Fibroblast of lung (primary cell): ENCODE results near the gene CHCHD6.

Source experiments
- EZH2 ChIP-seq: IDR thresholded peaks from 2 replicates; pipeline ENCODE4 v1.5.1; 2012; ENCODE audit warnings: low read length, control low read depth, mild to moderate bottlenecking; ENCODE audit errors: missing control alignments
- TF ChIP-seq, protein P1 (sequence below), 2 donors: IDR thresholded peaks in 1 of 2; conservative IDR thresholded peaks in 1 of 2; 1 replicate in 1 of 2; 2 replicates in 1 of 2; pipeline ENCODE4 v1.5.1; 2011 to 2012; ENCODE audit warnings: low read length in 2 of 2, control low read depth in 1 of 2, inconsistent platforms in 1 of 2, low read depth in 1 of 2, mild to moderate bottlenecking in 1 of 2

GRCh38 chr3:126663257-126663656 is 40.8 kb upstream of the CHCHD6 start:
- TF ChIP-seq, protein P1, sequence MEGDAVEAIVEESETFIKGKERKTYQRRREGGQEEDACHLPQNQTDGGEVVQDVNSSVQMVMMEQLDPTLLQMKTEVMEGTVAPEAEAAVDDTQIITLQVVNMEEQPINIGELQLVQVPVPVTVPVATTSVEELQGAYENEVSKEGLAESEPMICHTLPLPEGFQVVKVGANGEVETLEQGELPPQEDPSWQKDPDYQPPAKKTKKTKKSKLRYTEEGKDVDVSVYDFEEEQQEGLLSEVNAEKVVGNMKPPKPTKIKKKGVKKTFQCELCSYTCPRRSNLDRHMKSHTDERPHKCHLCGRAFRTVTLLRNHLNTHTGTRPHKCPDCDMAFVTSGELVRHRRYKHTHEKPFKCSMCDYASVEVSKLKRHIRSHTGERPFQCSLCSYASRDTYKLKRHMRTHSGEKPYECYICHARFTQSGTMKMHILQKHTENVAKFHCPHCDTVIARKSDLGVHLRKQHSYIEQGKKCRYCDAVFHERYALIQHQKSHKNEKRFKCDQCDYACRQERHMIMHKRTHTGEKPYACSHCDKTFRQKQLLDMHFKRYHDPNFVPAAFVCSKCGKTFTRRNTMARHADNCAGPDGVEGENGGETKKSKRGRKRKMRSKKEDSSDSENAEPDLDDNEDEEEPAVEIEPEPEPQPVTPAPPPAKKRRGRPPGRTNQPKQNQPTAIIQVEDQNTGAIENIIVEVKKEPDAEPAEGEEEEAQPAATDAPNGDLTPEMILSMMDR (conservative IDR thresholded peaks at IDR 0.05 in 1 of 2, IDR thresholded peaks at IDR 0.05 in 1 of 2; ENCODE audit: low read depth in 1 of 2, low read length in 2 of 2) = no peak
- TF ChIP-seq EZH2 = no peak
